GM19240 (cell line): Measurements from ENCODE around the gene SPRR2B.
"Not testable (repeated sequence)": the region's sequence is repeated elsewhere in the genome, so short reads cannot be mapped to it uniquely, and the experiment has no call there.

Experiments
- DNase-seq: peaks from one replicate; pipeline ENCODE4 v3.0.0; 2011; ENCODE audit warnings: low spot score; ENCODE audit not compliant: insufficient read length

Gene SPRR2B

GRCh38 chr1:153071511-153071910 lies at the start of gene SPRR2B:
Gene SPRR2B, minus strand, starts transcription at chr1:153071611. Its CDS starts 772 bp downstream, at chr1:153070839.
- DNase-seq, result no peak

DNA sequence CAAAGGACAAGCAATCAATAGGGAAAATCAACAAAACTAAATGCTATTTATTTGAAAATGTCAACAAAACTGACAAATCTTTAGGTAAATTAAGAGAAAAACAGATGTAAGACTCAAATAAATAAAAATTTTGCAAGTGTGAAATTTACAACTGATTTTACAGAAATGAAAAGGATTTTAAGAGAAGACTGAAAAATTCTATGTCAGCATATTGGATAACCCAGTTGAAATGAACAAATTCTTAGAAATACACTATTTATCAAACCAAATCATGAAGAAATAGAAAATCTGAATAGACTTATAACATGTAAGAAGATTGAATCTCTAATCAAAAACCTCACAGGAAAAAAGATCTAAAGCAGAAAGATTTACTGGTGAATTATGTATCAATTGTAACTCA lies 49.5 kb upstream of the SPRR2B start:
- no peak for DNase-seq

DNA sequence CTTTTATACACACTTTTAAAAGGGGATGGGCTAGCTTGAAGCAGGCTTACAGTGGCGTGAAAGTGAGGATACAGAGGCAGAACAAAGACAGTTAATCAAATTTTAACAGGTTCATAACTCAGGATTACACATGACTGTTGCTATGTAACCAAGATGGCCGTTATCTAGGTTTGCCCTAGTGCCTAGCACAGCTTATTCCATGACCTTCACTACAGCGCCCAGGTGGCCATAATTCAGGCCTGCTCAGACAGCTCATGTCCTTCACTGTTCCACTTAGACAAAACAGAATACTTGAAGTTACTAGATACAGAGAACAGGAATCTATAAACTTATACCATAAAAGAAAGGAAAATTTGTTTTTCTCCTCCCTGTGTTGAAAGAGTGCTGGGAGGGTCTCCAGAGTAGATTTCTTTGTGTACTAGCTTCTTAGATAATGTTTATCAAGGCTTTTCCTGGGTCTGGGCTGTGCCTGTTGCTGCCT lies 48.1 kb upstream of the SPRR2B start:
- no peak for DNase-seq

DNA sequence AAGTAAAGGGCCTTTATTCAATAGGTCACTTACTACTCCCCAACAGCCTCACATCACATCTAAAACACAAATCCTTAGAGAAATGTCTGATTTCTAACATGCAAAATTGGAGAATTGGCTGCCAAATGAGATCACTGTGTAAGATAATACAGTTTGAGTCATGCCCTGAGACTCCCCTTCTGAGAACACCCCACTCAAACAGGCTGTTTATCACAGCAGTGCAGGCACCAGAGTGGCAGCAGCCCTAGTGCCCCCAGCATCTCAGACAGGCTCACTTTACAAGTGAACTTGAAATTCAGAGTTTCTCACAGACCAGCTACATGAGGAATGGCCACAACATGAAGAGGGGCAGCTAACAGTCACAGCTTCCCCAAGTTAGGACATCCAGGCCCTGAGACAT lies 43.9 kb upstream of the SPRR2B start:
- not testable (repeated sequence) for DNase-seq

- no peak for DNase-seq
Observed at GRCh38 chr1:153113416-153113815, 42.0 kb upstream of the SPRR2B start, which contains the start of gene SPRR2F. Gene SPRR2F, minus strand, starts transcription at chr1:153113516. Its CDS starts 783 bp downstream, at chr1:153112733.

- DNase-seq, result not testable (repeated sequence)
Observed at GRCh38 chr1:153112454-153112853, 41.0 kb upstream of the SPRR2B start.

- no peak for DNase-seq
Observed at GRCh38 chr1:153100245-153100644, 28.8 kb upstream of the SPRR2B start.

DNA sequence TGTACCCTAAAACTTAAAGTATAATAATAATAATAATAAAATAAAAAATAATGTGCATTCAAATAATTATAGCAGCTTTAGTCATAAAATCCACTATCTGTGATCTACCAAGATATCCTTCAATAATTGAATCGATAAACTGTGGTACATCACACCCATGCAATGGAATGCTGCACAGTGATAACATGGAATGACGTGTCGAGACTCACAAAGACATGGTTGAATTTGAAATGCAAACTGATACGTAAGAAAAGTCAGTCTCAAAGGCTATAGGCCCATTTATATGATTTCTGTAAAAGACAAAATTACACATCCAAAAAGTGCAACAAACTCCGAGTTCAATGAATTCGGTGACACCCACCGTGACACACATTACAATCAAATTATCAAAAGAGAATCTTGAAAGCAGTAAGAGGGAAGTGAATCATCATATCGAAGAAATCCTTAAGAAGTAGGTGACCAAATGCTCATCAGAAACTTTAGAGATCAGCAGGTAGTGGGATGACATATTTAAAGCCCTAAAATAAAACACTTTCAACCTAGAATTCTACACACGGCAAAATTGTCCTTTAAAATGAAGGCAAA lies 28.1 kb upstream of the SPRR2B start:
- DNase-seq, result no peak

- DNase-seq, result no peak
Observed at GRCh38 chr1:153095764-153096163, 24.4 kb upstream of the SPRR2B start.

- no peak for DNase-seq
Observed at GRCh38 chr1:153094426-153094825, 23.0 kb upstream of the SPRR2B start, which contains the start of gene SPRR2E. Gene SPRR2E, minus strand, starts transcription at chr1:153094526. Its CDS starts 775 bp downstream, at chr1:153093751.

DNA sequence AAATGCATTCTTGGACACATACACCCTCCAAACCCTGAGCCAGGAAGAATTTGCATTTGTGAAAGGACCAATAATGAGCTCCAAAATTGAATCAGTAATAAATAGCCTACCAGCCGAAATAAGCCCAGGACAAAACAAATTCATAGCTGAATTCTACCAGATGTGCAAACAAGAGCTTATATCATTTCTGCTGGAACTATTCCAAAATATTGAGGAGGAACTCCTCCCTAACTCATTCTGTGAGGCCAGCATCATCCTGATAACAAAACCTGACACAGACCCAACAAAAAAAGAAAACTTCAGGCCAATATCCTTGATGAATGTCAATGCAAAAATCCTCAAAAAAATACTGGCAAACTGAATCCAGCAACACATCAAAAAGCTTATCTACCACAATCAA lies 16.2 kb upstream of the SPRR2B start:
- no peak for DNase-seq

GRCh38 chr1:153081736-153082135 lies 10.3 kb upstream of the SPRR2B start:
- DNase-seq, result no peak

DNA sequence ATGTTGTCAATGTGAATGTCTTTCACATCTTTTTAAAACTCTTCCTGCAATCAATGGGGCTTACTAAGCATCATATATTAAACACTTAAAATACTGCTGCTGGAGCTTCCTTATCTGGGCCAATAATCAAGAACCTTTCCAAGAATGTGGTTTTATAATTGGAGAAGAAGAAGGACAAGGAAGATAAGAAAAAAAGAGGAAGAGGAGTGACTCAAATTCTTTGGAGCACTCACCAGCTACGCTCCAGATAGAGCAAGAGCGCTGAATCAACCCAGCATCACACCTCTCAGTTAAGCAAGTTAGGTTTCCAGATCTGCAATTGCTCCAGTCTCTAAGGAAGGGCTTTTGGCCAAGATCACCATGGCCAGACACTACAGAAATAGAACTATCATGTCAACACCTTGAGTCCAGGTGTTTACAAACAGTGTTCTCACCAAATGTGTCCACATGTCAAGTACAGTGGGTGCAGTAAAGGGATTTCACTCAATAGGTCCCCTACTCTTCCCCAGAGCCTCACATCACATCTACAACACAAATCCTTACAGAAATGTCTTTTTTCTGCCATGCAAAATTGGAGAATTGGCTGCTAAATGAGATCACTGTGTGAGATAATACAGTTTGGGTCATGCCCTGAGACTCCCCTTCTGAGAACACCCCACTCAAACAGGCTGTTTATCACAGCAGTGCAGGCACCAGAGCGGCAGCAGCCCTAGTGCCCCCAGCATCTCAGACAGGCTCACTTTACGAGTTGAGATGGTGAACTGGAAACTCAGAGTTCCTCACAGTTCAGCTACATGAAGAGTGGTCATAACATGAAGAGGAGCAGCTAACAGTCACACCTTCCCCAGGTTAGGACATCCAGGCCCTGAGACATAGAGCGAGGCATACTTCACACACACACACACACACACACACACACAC lies 1.7 kb upstream of the SPRR2B start:
- DNase-seq, result no peak

GRCh38 chr1:153070243-153070642 lies 1.2 kb downstream of the SPRR2B start:
- no peak for DNase-seq

DNA sequence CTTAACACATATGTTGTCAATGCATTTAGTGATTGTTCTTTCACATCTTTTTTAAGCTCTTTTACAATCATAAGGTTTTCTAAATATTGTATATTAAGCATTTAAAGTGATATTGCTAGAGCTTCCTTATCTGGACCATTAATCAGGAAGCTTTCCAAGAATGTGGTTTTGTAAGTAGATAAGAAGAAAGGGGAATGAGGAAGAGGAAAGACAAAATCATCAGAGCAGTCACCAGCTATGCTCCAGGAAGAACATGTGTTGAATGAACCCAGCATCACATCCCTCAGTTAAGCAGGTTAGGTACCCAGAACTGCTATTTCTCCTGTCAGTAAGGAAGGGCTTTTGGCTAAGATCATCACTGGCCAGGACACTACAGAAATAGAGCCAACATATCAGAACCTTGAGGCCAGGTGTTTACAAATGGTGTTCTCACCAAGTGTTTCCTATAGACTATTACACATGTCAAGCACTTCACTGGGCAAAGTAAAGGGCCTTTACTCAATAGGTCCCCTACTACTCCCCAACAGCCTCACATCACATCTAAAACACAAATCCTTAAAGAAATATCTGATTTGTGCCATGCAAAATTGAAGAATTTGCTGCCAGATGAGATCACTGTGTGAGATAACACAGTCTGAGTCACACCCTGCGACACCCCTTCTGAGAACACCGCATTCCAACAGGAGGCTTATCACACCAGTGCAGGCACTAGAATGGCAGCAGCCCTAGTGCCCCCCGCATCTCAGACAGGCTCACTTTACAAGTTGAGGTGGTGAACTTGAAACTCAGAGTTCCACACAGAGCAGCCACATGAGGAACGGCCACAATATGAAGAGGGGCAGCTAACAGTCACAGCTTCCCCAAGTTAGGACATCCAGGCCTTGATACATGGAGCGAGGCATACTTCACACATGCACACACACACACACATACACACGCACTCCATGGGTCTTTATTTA lies 12.3 kb downstream of the SPRR2B start:
- DNase-seq, result no peak

- no peak for DNase-seq
Observed at GRCh38 chr1:153058154-153058553, 13.3 kb downstream of the SPRR2B start.

- DNase-seq, result no peak
Observed at GRCh38 chr1:153057375-153057774, 14.0 kb downstream of the SPRR2B start, which contains the start of gene SPRR2A. Gene SPRR2A, minus strand, starts transcription at chr1:153057512. Its CDS starts 777 bp downstream, at chr1:153056735.

- not testable (repeated sequence) for DNase-seq
Observed at GRCh38 chr1:153056111-153056510, 15.3 kb downstream of the SPRR2B start.

- DNase-seq, result no peak
Observed at GRCh38 chr1:153049211-153049610, 22.2 kb downstream of the SPRR2B start.

DNA sequence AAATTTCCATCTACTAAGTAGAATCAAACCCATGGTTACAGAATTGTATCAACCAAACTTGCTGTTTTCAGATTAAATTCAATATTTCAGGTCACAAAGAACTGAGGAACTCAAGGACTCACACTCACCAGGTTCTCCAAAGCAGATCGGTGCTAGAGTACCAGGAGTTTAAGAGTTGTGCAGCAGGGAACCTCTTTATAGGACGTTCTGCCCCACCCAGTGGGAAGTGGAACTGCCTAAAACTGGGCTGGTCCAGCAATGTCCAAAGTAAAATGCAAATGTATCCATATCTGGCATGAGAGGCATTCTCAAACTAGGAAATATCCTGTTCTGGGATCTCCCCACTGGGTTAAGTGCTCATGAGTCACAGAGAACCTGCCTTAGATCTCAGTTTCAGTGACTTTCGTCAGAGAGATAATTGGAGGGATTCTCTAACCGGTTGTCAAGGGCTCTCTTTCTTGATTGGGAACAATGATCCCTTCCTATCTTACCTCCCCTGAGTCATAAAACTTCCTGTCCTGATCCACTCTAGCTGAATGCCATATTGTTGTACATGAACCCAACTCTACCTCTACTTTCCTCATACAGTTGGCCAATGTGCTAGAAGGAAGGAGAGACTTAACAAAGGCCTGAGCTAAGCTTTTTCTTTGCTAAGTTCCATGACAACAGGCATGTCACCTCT lies 30.3 kb downstream of the SPRR2B start, which contains the start of gene SPRR2D:
SPRR2D (minus strand) TSS at position 171 of the 682 bp plus-strand sequence. CDS start 774 bp downstream, outside the sequence.
- no peak for DNase-seq
